NCI-H146 (cell line): Measurements from ENCODE around the gene EPB41L2.

Experiments
- DNase-seq: peaks from one replicate; lab custom pipeline; 2025; lab: John Stamatoyannopoulos, UW

EPB41L2 gene

GRCh38 chr6:130865793-130866192, 197.3 kb downstream of the EPB41L2 start:
- no peak for DNase-seq

DNA sequence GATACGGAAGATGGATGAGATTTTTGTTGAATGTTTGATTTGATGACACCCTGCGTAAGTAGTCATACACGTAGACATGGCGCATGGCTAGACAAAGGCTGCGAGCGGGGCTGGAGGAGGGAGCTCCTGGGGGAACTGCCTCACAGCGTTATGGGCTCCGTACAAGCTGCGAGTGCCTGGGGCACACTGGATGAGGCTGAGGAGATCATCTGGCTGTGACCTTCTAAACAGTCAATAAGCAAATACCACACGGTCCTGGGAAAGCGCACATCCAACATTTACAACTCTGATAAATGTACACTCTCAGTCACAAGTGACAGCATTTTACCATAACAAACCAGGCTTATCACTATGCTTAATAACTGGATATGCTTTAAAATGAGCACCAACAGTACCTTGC, 198.7 kb downstream of the EPB41L2 start:
- DNase-seq: no peak

DNA sequence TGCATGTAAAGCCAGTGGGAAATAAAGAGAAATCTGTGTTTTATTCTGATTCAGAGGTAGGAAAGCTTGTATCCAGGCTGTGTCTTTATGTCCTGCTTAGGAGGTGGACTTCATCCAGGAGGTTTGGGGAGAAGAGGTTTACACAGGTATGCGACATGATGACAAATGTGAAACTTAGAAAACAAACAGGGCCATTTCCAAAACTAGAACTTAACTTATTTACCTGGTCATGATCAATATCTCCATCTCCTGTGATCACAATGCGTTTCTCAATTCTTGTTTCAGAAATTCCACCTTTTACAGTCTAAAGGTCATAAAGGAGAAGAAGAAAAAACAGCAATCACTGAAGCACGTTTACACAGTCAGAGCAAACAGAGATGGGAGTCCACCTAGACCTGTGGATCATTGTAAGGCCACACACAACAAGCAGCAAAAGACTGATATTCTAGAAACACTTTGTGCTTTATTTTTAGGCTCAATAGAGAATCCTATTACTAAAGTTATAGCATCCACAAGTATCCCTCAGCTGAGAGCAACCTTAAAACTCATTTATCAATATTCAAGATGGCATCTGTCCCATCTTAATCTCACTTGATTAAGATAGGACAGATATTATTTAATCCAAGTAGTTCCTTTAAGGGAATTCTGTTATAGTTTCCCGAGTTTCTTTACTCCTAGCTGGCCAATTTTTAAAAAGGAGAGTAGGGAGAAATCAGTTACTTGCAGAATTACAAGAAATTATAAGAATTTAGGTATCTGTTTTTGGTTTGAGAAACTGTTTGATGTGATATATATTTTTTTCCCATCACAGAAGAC, 199.4 kb downstream of the EPB41L2 start:
- DNase-seq: no peak

DNA sequence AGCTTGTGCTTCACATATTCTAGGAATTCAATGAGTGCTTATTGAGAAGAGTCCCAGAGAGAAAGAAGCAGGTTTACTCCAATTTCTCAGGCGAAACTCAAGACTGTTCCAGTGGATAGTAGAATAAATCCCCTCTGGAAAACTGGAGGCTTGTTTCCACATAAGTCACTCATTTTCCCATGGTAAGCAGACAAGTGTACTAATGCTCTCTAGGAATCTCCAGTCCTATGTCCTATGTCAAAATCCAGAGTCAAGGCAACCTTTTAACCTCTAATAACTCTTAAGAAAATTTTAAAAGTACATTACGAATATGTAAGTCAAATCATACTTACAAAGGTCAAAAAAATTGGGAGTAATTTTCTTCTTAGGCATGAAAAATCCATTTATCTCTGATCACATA, 200.7 kb downstream of the EPB41L2 start:
- no peak for DNase-seq

- no peak for DNase-seq
Observed at GRCh38 chr6:130859161-130859867, 203.7 kb downstream of the EPB41L2 start.

GRCh38 chr6:130858498-130859160, 204.4 kb downstream of the EPB41L2 start:
- no peak for DNase-seq

GRCh38 chr6:130858054-130858453, 205.0 kb downstream of the EPB41L2 start:
- DNase-seq: no peak

- DNase-seq: no peak
Observed at GRCh38 chr6:130853555-130854183, 209.4 kb downstream of the EPB41L2 start.

- no peak for DNase-seq
Observed at GRCh38 chr6:130852844-130853554, 210.0 kb downstream of the EPB41L2 start.

DNA sequence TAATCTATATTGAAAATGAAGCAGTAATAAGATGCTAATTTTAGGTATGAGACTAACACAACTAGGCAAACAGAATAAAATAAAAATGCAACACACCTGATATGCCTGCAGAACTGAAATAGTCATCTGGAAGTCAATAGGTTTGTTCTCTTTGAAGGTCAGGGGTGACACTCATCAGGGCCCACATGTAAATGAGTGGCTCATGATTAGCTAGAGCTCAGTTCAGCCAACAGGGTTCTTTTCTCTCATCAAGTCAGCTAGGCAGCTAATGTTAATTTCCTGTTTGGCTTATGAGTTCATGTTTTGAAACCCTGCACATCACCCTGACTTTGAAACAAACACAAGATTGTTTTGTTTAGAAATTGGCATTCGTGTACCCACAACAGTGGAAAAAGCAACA, 212.0 kb downstream of the EPB41L2 start:
- no peak for DNase-seq

- DNase-seq: no peak
Observed at GRCh38 chr6:130849594-130849993, 213.5 kb downstream of the EPB41L2 start.

DNA sequence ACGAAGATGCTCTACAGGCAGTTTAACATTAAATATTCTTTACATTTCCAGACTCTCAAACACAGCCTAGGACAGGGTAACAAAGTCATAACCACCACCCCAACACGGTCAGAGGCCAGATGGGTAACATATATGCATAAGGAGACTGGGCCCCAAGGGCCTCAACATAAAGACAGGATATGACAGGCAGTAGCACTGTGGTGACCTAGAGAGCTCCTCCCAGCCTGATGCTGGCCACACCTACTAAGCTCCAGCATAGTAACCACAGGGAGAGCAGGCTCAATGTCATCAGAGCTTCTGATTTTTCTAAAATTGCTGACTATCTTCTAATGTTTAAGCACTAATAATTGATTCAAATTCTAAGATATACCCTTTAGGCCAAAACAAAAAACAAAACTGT, 214.1 kb downstream of the EPB41L2 start:
- DNase-seq: no peak

GRCh38 chr6:130847001-130847910, 215.8 kb downstream of the EPB41L2 start:
- no peak for DNase-seq

DNA sequence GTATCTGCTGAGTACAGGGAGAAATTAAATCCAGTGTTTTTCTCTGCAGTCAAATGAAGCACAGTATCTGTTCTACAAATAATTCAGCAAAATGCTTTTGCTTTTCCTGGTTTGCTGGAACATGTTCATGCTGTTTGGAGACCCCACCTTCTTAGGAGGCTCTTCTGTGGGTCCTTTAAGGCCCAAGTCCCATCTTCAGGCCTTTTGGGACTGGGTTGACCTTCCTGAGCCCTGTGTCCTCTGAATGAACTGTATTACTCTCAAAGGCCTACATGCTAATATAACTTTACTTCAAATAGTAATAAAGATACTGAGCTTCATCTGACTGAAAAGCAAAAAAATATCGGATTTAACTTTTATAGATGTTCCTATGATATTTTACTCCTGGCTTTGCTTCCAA, 216.5 kb downstream of the EPB41L2 start:
- no peak for DNase-seq

DNA sequence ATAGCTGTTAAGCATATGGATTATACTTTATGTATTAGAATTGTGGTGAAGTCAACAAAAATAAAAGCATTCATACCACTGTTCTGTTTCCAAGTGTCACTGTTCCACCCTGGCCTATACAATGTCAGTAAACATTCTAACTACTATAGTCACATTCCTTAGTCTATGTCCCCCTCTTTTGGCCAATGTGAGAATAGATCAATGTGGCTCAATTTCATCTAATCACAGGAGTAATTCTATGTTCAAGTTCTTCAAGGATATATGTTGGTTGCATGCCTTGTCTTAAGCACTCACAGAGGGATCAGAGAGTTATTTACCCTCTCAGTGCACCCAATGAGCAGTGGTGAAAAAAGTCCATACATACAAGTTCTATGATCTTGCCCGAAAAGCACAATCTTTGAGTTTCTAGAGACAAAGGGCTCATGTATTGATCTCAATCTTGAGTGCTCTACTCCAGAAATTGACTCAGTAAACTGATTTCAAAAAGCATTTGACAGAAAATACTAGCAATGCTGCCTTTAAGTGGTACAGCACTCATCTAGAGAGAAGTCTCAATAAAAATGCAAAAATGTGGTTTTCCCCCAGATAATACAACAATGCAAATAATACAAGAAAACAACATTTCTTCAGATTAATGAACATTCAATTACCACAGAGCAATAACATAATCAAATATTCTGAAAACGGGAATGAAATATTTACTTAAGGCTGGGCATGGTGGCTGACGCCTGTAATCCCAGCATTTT, 219.3 kb downstream of the EPB41L2 start:
- peak; percentile 36 for DNase-seq

DNA sequence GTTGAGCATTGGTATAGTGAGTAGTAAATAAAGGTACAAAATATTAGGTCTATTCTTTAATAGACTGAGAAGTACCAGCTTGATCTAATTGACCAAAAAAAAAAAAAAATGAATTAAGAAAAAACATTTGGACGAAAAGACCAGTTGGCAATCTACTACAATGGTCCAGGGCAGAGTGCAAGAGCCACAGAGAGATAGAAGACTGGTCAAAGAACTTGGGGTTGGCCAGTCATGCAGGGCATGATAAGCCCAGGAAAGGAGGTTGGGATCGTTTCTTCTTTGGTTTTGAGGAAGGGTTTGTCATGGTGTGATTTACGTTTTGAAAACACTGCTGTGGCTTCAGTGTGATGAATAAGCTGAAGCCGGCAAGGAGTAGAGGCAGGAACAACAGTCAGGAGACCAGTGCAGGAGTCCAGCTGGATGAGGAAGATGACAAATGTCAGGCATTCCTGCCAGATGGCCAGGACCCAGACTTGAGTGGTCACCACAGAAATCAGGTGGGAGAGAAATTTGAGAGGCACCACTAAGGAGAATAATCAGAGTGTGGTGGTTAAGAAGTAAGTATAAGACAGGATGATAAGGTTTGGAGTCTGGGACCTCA, 221.8 kb downstream of the EPB41L2 start:
- no peak for DNase-seq

DNA sequence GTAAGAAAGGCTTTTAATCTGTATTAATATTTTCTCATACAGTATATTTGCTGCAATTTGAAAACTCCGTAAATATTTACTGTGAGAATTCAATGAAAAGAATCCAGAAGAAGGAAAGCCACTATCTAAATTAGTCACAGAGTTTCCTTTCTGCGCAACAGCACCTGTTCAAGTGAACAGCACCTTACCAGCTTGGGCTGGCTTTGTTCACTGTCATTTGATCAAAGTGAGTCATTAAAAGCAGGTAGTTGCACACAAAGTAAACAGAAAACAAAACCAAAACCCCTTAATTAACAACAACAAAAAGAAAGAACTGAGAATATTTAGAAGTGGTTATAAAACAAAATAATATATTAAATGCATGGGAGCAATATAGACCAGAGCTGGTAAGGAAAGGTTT, 223.0 kb downstream of the EPB41L2 start:
- DNase-seq: peak; percentile 25

GRCh38 chr6:130839379-130839778, 223.7 kb downstream of the EPB41L2 start:
- DNase-seq: no peak

- DNase-seq: no peak
Observed at GRCh38 chr6:130838951-130839350, 224.1 kb downstream of the EPB41L2 start.
